Rectal smooth muscle tissue (tissue), 1 donor: ENCODE data around the gene SPANXN5.
"Not testable (repeated sequence)": the region's sequence is repeated elsewhere in the genome, so short reads cannot be mapped to it uniquely, and the experiment has no call there.

Experiments
- H3K27ac ChIP-seq: one replicate; pipeline ENCODE4 v1.7.0; 2013; ENCODE audit warnings: low read depth, low read length, inconsistent platforms
- H3K27me3 ChIP-seq: one replicate; pipeline ENCODE4 v1.7.0; 2013; ENCODE audit warnings: low read length; ENCODE audit not compliant: control insufficient read depth, insufficient read depth
- H3K36me3 ChIP-seq: one replicate; pipeline ENCODE4 v1.7.0; 2013; ENCODE audit warnings: low read length; ENCODE audit not compliant: control insufficient read depth, insufficient read depth
- H3K4me1 ChIP-seq: one replicate; pipeline ENCODE4 v1.7.0; 2013; ENCODE audit warnings: low read length; ENCODE audit not compliant: control insufficient read depth, insufficient read depth
- H3K4me3 ChIP-seq: one replicate; pipeline ENCODE4 v1.7.0; 2013; ENCODE audit warnings: low read length
- H3K9ac ChIP-seq: one replicate; pipeline ENCODE4 v1.7.0; 2013; ENCODE audit warnings: low read length

SPANXN5 gene

GRCh38 chrX:52797327-52797726 lies at the start of gene SPANXN5:
Gene SPANXN5, minus strand, starts transcription at chrX:52797427. Its CDS starts 79 bp downstream, at chrX:52797348.
- not testable (repeated sequence) for H3K27me3 ChIP-seq, H3K36me3 ChIP-seq, H3K4me1 ChIP-seq, H3K4me3 ChIP-seq, H3K9ac ChIP-seq, H3K27ac ChIP-seq

- H3K36me3 ChIP-seq = not testable (repeated sequence)
Observed at GRCh38 chrX:52843619-52844018, 46.4 kb upstream of the SPANXN5 start.

GRCh38 chrX:52839137-52839536 lies 41.9 kb upstream of the SPANXN5 start:
- Histone ChIP-seq H3K27ac (no peak overlapping the region), H3K4me1 (no peaks in the 10 kb centered on the region), H3K4me3 (no peak overlapping the region), H3K27me3 (no peaks in the 10 kb centered on the region), H3K9ac (no peak overlapping the region), H3K36me3 (no peaks in the 10 kb centered on the region)

More at GRCh38 chrX:52843619-52844018, 46.4 kb upstream of the SPANXN5 start:
- not testable (repeated sequence) for H3K27ac ChIP-seq, H3K4me1 ChIP-seq, H3K27me3 ChIP-seq, H3K4me3 ChIP-seq, H3K9ac ChIP-seq

GRCh38 chrX:52830551-52830950 lies 33.3 kb upstream of the SPANXN5 start:
- Histone ChIP-seq H3K27me3 (no peaks in the 10 kb centered on the region), H3K4me1 (no peaks in the 10 kb centered on the region), H3K36me3 (no peaks in the 10 kb centered on the region), H3K9ac (no peak overlapping the region), H3K27ac (no peak overlapping the region), H3K4me3 (no peak overlapping the region)

GRCh38 chrX:52824608-52825007 lies 27.4 kb upstream of the SPANXN5 start:
- no peak overlapping the region for H3K9ac ChIP-seq
- H3K36me3 ChIP-seq = no peaks in the 10 kb centered on the region
- H3K27ac ChIP-seq = no peak overlapping the region
- no peak overlapping the region for H3K4me3 ChIP-seq
- H3K27me3 ChIP-seq = peaks cover 3% of the 10 kb centered on the region
- H3K4me1 ChIP-seq = no peaks in the 10 kb centered on the region

GRCh38 chrX:52821079-52821760 lies 24.0 kb upstream of the SPANXN5 start:
- H3K4me1 ChIP-seq = no peaks in the 10 kb centered on the region
- peaks cover 3% of the 10 kb centered on the region for H3K27me3 ChIP-seq
- H3K36me3 ChIP-seq = no peaks in the 10 kb centered on the region
- H3K9ac ChIP-seq = no peak overlapping the region
- no peak overlapping the region for H3K27ac ChIP-seq
- H3K4me3 ChIP-seq = no peak overlapping the region

GRCh38 chrX:52819788-52820187 lies 22.6 kb upstream of the SPANXN5 start:
- H3K27me3 ChIP-seq = peaks cover 3% of the 10 kb centered on the region
- no peak overlapping the region for H3K9ac ChIP-seq
- H3K4me1 ChIP-seq = no peaks in the 10 kb centered on the region

GRCh38 chrX:52811065-52811625 lies 13.9 kb upstream of the SPANXN5 start, which contains the start of gene XAGE5:
Gene XAGE5, plus strand, starts transcription at chrX:52811287. Its CDS starts 1,280 bp downstream, at chrX:52812567.
- Histone ChIP-seq H3K27me3 (peaks cover 4% of the 10 kb centered on the region), H3K9ac (no peak within 1 kb of the TSS), H3K4me3 (no peak within 1 kb of the TSS), H3K4me1 (no peaks in the 10 kb centered on the region), H3K36me3 (no peaks in the 10 kb centered on the region), H3K27ac (no peak within 1 kb of the TSS)

More at GRCh38 chrX:52819788-52820187, 22.6 kb upstream of the SPANXN5 start:
- H3K4me3 ChIP-seq = no peak overlapping the region
- no peak overlapping the region for H3K27ac ChIP-seq
- no peaks in the 10 kb centered on the region for H3K36me3 ChIP-seq

- not testable (repeated sequence) for H3K27me3 ChIP-seq, H3K4me3 ChIP-seq, H3K4me1 ChIP-seq, H3K9ac ChIP-seq, H3K27ac ChIP-seq, H3K36me3 ChIP-seq
Observed at GRCh38 chrX:52804876-52805275, 7.6 kb upstream of the SPANXN5 start.

GRCh38 chrX:52773504-52773903 lies 23.7 kb downstream of the SPANXN5 start:
- not testable (repeated sequence) for H3K4me1 ChIP-seq, H3K36me3 ChIP-seq, H3K27me3 ChIP-seq, H3K27ac ChIP-seq, H3K4me3 ChIP-seq, H3K9ac ChIP-seq

GRCh38 chrX:52765983-52766382 lies 31.2 kb downstream of the SPANXN5 start:
- H3K4me3 ChIP-seq, H3K27me3 ChIP-seq, H3K9ac ChIP-seq, H3K27ac ChIP-seq, H3K36me3 ChIP-seq, H3K4me1 ChIP-seq: not testable (repeated sequence)

GRCh38 chrX:52750952-52751351 lies 46.3 kb downstream of the SPANXN5 start, which contains the start of gene SSX2B:
Gene SSX2B, plus strand, starts transcription at chrX:52751252. Its CDS starts 1,429 bp downstream, at chrX:52752681.
- H3K27ac ChIP-seq, H3K36me3 ChIP-seq, H3K27me3 ChIP-seq, H3K9ac ChIP-seq, H3K4me3 ChIP-seq, H3K4me1 ChIP-seq: not testable (repeated sequence)
